HG03135 (cell line): ENCODE data around the gene ELOVL5.

Source experiments
- ATAC-seq: cut with Tn5 transposase; IDR thresholded peaks from one replicate; pipeline ENCODE4 v1.9.1; 2021; ENCODE audit warnings: mild to moderate bottlenecking, moderate library complexity; ENCODE audit not compliant: unreplicated experiment

Gene ELOVL5

DNA sequence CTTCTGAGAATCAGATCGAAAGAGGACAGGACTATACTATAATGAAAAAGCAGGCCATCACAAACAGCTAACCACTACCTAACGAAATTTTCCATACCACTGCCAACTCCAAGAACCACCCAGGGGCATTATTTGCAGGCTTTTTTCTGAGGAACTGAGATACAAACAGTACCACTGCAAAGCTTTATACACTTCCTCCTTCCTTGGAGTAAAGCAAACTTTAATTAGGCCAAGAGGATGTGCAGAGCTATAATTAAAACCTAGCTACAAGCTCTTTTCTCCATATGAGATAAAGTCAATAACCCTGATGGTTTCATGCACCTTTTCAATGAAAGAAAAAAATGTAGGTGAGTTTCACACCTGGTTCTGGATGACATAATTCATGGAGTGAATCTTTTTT is 68.5 kb downstream of the ELOVL5 start:
- ATAC-seq, result no peak

DNA sequence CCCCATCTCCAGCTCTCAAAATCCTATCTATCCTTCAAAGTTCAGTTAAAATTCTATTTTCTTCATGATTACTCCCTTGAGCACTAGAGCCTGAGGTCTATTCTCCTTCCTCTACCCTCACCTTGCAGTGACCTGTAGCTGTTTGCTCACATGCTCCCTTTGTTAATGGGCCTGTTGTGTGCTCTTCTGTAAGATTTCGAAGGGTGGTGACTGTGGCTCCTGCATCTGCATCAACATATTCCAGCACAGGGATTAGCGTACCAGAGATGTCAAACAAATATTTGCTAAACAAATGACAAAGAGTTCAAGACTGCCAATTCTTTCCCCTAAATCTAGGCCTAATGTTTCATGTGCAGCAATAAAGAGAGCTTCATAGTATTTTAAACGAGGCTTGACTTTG is 69.5 kb downstream of the ELOVL5 start:
- no peak for ATAC-seq

DNA sequence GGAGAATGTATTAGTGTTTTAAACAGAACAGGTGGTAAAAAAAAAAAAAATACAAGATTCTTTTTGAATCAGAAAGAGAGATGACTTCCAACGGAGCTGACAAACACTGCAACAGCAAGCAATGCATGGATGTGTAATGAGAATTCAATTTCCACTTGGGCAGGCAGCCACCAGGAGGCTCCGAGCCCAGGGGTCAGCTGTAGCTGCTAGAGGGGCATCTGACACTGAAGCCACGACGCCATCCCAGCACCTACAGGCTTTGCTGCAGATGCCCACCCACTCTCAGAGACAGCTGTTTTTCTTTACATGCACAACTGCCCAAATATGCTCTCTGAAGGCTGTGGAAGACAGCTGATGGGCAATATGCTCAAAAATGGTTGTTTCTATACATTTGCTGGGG is 75.4 kb downstream of the ELOVL5 start:
- ATAC-seq, result no peak

DNA sequence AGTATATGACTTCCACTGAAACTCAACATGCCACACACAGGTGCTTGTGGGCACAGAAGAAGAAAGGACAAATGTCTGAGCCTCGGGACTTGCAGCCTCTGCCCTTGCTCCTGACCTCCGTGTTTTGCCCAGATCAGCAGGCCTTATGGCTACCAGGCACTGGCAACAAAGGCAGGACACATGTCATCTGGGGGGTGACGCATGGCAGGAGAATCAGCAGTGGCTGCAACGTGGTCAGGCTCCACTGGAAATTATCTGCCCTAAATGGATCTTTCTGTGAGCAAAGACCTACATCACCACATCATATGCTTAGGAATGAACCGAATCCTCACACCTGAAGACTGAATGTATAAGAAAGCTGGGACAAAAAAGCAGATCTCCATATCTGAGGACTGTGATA is 78.9 kb downstream of the ELOVL5 start:
- ATAC-seq, result no peak

DNA sequence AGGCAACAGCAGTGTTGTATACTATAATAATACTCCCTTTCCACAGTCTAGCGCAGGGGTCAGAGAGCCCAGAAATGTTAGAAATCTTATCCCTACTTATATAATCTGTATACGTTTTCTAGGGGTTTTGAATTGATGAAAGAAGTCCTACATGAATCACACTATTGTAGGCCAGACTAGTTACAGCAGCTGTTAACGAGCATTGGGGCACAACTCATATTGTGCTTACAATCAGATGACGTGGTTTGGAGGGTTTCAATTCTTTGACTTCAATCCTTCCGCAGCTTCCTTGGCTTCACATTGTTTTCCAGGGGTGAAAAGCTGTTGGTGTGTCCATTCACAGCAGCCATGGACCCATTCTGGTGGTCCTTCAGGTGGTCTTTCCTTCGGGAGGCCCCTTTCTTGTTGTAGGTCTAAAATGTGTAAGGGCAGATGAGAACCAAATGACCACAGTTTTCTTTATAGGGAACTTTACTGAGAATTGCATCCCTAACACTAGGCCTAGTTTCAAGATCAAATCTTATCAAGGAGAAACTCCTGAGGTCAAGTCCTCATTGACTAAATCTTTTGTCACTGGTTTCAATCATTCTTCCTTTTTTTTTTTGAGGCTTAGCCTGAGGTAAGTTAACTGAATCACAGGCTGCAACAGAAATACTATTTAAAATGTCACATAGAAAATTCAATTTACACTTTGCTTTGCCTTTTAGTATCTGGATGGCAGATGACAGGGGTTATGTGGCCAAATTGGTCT is 79.7 kb downstream of the ELOVL5 start:
- ATAC-seq, result no peak

DNA sequence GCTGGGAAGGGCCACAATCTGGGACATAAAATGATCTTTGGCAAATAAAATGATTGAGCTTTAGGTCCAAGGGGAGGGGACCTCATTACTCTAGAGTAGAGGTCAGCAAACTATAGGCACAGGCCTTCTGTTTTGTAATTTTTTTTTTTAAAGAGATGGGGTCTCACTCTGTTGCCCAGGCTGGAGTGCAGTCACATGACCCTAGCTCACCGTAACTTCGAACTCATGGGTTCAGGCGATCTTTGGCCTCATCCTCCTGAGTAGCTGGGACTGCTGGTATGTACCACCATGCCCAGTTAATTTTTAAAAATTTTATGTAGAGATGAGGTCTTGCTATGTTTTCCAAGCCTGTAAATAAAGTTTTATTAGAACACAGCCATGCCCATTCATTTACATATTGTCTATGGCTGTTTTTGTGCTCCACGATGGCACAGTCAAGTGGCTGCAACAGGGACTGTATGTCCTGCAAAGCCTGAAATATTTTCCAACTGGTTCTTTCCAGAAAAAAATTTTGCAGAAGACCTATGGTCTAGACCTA is 82.1 kb downstream of the ELOVL5 start:
- ATAC-seq, result no peak

DNA sequence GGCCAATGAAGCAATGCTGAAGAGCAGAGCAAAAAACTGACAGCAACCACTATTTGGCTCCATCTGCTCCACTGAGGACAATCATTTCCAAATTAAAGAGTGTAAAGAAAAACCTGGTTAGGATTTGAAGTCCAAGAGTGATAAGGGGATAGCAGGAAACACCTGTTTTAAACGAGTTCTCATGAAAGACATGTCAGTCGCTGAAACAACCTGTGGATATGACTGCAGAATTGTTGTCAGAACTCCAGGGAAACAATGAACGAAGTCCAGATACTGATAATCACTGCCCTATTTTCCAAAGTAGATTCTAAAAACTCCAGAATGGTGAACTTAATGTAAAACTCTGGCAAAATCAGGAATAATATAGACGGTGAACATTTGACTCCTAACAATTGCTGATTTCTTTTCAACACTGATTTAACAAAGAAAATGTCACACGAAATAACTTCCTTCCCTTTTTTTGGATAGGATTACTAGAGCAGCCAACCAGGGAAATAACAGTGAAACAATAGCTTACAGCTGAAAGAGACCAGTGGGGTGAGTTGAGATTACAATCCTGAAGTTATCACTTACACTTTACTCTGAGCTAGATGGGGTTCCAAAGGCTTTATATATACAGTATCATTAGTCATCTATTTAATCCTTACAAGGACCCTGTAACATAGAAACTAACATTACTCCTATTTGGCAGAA is 83.7 kb downstream of the ELOVL5 start:
- no peak for ATAC-seq

DNA sequence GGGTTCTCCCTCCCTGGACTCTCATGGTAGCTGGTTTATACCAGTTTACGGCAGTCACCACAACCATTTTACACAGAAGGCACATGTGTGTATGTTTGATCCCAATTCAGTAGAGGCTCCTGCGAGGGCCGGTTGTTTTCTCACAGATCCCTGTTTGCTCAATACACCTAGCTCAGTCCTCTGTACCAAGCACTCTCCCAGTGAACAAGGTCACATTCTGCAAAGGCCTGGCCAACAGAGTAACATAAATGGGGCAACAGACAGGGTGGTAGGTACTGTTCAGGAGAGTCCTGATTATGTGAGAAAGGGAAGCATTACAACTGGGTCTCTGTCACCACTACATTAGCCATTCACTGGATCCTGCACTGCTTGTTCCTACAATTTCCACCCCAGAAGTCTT is 84.4 kb downstream of the ELOVL5 start:
- ATAC-seq, result no peak

DNA sequence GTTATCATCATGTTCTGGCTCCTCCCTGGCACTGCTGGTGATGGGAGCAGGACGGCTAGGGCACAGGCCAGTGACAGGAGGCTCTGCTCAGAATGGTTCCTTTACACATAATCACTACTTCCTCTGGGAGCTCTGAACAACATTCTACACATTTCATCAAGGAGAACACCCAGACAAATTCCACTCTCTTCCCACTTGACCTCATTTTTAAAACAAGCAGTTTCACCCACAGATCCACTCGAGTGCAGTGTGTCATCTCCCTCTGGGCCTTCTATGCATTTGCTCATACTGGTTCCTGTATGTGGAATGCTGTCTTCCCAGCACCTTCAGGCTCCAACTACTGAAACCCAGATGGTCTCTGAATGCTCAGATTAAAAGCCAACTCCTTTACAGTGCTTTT is 84.8 kb downstream of the ELOVL5 start:
- no peak for ATAC-seq

DNA sequence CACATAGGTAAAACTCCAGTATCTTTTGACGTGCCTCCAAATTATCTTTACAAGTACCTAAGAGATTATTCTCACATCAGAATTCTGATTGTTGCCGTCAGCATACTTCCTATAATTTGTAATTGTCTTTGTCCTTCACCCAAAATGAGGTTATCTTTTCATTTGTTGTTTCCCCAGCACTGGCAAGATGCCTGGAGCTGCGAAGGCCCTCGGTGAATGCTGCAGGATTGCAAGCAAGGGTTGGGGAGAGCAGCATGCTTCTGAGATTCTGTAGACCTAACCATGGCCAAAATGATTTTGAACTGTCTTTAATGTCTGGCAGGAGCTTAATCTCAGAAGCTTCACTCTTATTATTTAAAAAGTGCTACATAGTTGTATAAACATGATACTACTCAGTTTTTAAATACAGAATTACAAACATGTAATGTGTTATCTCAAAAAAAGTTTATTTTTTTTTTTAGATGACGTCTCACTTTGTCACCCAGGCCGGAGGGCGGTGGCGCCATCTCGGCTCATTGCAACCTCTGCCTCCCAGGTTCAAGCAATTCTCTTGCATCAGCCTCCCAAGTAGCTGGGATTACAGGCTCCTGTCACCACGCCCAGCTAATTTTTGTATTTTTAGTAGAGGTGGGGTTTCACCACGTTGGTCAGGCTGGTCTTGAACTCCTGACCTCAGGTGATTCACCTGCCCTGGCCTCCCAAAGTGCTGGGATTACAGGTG is 88.7 kb downstream of the ELOVL5 start:
- ATAC-seq, result no peak

DNA sequence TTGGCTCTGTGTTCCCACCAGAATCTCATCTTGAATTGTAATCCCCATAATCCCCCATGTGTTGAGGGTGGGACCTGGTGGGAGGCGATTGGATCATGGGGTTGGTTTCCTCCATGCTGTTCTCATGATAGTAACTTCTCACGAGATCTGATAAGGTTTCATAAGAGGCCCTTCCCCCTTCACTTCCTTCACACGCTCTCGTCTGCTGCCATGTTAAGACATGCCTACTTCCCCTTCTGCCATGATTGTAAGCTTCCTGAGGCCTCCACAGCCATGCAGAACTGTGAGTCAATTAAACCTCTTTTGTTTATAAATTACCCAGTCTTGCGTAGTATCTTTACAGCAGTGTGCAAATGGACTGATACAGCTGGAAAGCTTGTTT is 90.0 kb downstream of the ELOVL5 start:
- ATAC-seq, result no peak

DNA sequence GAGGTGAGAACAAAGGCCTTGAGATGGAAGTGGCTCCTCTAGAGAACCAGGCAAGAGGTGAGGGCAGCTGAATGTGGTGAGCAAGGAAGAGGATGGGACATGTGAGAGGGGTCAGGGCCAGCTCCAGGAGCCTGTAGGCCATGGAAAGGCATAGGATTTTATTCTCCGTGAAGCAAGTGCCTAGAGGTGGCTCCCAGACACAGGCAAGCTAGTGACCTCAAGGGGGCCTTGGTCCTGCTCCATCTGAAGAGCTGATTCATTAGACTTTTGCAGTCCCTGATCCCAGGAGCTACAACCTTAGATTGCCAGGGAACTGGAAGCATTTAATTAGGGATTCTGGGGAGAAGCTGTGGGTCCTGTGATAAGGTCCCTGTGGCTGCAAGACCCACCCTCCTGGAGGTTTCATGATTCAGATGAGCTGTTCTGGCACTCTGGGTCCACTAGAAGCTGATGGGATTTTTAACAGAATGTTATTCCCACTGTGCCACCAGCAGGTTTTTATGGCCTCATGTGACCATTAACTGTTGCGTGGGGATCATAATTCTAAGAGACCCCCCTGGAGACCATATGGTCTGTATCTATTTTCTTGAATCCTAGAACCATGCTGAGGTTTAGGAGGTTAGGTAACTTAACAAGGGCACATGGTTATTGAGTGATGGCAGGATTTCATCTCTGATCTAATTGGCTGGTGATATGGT is 90.5 kb downstream of the ELOVL5 start:
- ATAC-seq, result no peak

DNA sequence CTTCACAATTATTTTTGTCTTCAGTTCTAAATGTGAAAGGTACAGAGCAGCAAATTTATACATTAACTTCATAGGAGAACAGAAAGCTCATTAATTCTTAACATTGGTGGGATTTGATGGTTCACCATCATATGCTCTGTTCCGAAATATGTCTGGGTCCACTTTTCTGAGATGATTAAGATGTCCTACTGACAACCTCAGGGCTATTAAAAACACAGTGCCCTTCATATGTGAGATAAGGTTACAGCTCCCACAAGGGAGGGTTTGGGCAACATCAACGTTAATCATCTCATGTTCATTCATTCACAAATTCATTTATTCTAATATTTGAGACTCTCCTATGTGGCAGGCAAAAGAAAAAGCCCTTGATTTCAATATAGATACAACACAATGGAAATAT is 91.2 kb downstream of the ELOVL5 start:
- no peak for ATAC-seq

DNA sequence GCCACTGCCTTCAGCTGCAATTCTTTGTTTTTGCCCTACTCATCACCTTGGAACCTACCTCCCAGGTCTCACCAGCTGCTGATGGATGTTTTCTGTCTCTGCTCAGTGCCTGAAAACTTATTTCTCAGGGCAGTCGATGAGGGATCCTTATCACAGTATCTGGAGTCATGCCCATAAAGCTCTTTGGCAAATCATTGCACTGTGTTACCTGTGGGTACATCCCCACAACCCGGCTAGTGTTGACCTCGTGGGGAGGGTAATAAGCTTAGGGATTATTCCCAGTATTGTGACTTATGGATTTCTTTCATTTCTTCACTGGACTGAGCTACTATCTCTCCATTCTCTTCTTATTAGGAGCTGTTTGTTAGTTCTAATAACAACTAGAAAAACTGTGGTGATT is 91.7 kb downstream of the ELOVL5 start:
- no peak for ATAC-seq

DNA sequence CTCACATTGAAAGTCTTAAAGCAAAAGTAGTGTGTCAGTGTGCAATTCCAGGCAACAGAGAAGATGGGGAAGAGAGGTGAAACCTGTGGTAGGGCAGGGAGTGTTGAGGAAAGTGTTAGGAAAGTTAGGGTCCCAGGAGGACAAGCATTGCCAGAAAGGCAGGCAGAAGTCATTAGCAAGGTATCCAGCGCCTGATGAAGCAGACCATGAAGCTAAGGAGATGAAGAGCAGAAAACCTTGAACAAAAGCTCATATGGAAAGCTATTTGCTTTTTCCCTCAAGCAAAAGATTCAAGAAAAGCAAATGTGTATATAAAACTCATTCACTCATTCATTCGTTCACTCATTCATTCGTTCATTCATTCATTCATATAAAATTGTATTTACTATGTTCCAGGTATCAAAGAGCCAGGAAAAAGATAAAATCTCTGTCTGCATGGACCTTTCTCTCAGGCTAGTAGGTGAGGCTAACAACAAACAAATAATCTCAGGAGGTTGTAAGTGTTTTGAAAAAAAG is 96.5 kb downstream of the ELOVL5 start:
- no peak for ATAC-seq

DNA sequence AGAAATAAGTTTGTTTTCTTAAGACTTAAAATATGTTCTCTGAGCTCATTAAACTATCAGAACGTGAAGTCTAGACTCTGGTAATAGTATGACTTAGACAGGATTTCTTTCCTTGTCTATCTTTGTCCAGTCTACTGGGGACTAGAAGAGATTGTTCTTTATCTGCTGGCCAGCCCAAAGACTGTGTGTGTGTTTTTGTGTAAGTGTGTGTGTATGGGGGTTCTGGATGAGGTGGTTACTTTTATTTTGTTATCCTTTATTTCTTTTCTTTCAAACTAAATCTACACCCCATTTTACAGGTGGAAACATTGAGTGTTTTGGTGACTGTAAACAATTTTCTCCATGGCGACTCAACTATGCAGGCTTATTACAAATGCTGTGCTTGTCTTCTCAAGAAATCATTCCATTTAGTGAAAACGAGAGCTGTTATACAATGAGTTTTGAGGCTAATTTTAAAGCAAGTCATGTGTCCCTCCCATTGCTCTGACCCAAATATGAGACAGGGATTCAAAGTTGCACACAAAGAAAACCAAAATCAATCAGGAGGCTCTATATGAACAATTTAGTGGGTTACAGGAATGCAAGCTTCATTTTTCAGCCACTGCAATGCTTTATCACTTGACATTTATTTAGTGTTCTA is 97.6 kb downstream of the ELOVL5 start:
- ATAC-seq, result no peak

DNA sequence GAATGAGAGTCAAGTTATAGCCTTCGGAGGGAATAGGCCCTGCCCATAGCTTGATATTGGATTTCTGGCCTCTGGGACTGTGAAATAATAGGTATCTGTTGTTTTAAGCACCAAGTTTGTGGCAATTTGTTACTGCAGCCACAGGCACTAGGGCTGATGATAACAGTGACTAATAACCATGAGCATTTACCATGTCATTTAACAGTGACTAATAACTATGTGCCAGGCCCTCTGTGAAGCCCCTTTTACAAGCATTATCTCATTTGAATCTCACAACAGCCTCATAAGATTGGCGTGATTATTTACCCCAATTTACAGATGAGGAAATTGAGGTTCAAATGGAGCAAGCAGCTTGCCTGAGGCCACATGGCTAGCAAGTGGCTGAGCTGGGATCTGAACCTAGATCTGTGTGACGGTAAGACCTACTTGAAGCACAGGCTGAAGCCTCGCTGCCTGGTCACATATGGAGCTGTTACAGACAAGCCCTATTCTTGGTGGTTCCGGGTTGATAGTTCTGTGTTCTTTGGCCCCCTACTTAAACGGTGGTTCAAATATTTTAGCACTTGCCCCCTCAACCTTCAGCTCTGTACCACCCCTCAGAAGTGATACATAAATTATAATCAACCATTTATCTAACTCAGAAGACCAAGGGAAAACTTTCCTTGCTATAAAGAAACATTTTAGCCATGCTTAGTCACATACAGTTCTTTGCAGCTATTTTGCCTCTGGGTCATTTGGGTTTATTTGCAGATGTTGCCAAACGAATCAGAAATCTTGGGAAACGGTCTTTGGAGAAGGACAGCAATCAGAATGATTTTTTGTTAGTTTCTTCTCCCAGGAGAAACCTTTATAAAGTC is 98.3 kb downstream of the ELOVL5 start:
- no peak for ATAC-seq

DNA sequence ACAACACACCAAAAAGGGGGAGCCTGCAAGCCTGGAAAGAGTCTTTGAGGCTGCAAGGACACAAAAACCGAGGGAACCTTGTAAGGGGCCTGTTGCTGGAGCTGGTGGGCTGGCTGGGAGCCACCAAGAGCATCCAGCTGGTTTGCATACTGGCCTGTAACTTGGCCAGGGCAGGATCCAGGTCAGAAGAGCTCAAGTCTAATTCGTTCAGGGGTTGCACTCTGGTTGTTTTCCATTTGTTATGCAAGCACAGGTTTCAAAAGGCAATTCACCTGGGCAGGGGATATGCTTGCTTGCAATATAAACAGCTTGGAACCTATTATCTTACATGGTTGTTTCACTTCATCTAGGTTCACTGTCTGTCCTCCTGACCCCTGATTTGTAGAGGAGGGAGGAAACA is 101.8 kb downstream of the ELOVL5 start:
- ATAC-seq, result no peak

DNA sequence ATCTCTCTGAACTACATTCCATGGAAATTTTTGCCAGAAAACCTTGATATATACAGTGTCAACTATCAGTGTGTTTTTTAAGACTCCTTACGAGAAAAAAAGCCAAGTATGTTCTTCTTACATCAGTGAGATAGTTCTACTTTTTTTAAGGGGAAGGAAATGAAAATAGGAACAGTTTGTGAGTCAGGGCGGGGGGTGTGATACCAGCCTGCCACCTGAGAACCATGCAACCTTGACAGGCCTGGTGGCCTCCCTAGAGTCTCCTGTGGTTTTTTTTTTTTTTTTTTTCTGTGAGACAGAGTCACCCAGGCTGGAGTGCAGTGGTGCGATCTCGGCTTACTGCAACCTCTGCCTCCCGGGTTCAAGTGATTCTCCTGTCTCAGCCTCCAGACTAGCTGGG is 103.8 kb downstream of the ELOVL5 start:
- ATAC-seq, result peak; percentile 84
